SU-DHL-6 (cell line): ENCODE measurements around the gene ANKH.

Experiments
- CTCF ChIP-seq: fragments of 200-600 bp; sonication (generic); IDR thresholded peaks from one replicate; pipeline ENCODE4 v1.5.1; 2017; ENCODE audit warnings: antibody characterized with exemption, mild to moderate bottlenecking, low read length, moderate library complexity; ENCODE audit not compliant: insufficient read depth, poor library complexity, severe bottlenecking
- EZH2phosphoT487 ChIP-seq: fragments of 200-600 bp; sonication (generic), shearing (Covaris generic); conservative IDR thresholded peaks from 2 replicates; pipeline ENCODE4 v1.6.1; 2018; ENCODE audit warnings: mild to moderate bottlenecking, antibody characterized with exemption, low read length, moderate library complexity, mixed read lengths

DNA sequence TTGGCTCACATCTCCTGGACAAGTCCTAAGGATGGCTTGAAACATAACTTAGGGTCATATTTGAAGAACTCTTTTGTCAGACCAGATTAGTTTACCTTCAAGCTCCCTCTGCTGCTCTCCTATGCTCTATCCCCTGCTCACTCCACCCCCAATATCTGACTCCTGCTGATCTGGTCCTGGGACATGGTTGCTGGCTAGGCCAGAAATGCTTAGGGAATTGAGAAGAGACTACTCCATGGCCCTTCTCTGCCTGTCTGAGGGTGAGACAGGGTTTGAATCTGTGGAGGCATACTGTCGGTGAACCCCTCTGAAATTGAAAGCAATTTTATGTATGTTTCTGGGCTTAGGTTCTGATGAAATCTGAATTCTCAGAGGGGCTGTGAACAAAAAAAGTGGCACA lies 203.8 kb downstream of the ANKH start:
- TF ChIP-seq CTCF (no peak), EZH2phosphoT487 (no peak)
